SH-SY5Y (cell line): ENCODE measurements around the gene MGAT4A.

Experiments
- GATA2 ChIP-seq: IDR thresholded peaks from 2 replicates; pipeline ENCODE4 v1.6.1; 2011; ENCODE audit warnings: mild to moderate bottlenecking, low read depth, low read length
- GATA3 ChIP-seq: IDR thresholded peaks from 2 replicates; pipeline ENCODE4 v1.6.1; 2011; ENCODE audit warnings: low read depth, mild to moderate bottlenecking, low read length, moderate library complexity

DNA sequence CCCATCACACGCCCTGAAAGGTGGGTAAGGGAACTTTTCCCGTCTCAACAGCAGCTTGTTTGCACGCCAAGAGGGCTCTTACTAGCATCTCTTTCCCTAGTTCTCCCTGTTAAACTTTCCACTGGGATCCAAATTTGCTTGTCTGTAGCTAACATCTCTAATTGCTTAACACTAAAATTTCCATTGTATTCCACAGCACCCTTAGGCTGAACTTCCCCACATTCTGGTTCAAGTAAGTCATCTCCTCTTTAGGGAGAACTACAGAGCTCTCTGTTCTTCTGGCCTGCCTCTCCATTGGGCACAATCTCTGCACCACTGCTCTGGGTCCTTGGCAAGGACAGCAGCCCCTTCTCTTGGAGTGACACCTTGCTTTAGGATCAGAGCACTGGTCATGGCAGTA is 98.6 kb downstream of the MGAT4A start:
- TF ChIP-seq GATA2, result no peak
- no peak for TF ChIP-seq GATA3
